NB4 (cell line): ENCODE measurements around the gene BLTP3B.

Experiments
- DNase-seq: peaks from one replicate; pipeline ENCODE4 v3.0.0; 2010; ENCODE audit warnings: low read depth
- H3K4me3 ChIP-seq: one replicate; pipeline ENCODE4 v1.5.1; 2011; ENCODE audit warnings: mild to moderate bottlenecking, low read depth, low read length, moderate library complexity
- MYC ChIP-seq: IDR thresholded peaks from 2 replicates; pipeline ENCODE4 v1.6.1; 2011; ENCODE audit warnings: low read depth, low read length
- POLR2A ChIP-seq: IDR thresholded peaks from 2 replicates; pipeline ENCODE4 v1.6.1; 2011; ENCODE audit warnings: mild to moderate bottlenecking; ENCODE audit not compliant: insufficient read length; ENCODE audit errors: extremely low read depth
- TF ChIP-seq, protein P1 (sequence below): IDR thresholded peaks from 2 replicates; pipeline ENCODE4 v1.6.1; 2011; ENCODE audit warnings: low read depth, low read length
- TF ChIP-seq, protein P2 (sequence below): IDR thresholded peaks from one replicate; pipeline ENCODE4 v1.5.1; 2012; ENCODE audit warnings: low read depth, low read length

BLTP3B gene

DNA sequence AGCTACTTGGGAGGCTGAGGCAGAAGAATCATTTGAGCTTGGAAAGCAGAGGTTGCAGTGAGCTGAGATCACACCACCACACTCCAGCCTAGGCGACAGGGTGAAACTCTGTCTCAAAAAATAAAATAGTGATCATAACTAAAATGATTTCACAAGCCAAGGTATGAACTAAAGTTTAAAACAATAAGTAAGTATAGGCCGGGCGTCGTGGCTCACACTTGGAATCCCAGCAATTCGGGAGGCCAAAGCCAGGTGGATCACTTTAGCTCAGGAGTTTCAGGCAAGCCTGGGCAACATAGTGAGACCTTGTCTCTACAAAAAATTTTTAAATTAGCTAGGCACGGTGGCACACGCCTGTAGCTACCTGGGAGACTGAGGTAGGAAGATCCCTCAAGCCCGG lies 27.4 kb downstream of the BLTP3B start:
- H3K4me3 ChIP-seq: no peak overlapping the region

DNA sequence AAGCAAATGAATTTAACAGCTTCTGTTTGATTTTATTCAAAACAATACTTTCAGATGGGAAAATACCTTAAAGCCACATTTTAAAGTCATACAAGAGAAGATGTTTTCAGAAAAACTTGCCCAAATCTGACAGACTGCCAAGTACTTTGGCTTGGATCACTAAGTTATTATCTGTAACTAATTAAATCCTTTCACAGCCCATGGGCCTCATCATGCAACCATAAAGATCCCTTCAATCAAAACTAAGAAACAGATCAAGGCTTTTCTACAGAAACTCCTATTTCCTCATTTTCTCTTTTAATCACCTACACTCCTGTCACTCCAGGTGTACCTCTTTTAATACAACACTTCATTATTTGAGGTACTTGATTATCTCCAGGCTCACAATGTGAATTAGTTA lies 28.1 kb downstream of the BLTP3B start:
- TF ChIP-seq, protein P1, sequence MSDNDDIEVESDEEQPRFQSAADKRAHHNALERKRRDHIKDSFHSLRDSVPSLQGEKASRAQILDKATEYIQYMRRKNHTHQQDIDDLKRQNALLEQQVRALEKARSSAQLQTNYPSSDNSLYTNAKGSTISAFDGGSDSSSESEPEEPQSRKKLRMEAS: no peak
- TF ChIP-seq, protein P2, sequence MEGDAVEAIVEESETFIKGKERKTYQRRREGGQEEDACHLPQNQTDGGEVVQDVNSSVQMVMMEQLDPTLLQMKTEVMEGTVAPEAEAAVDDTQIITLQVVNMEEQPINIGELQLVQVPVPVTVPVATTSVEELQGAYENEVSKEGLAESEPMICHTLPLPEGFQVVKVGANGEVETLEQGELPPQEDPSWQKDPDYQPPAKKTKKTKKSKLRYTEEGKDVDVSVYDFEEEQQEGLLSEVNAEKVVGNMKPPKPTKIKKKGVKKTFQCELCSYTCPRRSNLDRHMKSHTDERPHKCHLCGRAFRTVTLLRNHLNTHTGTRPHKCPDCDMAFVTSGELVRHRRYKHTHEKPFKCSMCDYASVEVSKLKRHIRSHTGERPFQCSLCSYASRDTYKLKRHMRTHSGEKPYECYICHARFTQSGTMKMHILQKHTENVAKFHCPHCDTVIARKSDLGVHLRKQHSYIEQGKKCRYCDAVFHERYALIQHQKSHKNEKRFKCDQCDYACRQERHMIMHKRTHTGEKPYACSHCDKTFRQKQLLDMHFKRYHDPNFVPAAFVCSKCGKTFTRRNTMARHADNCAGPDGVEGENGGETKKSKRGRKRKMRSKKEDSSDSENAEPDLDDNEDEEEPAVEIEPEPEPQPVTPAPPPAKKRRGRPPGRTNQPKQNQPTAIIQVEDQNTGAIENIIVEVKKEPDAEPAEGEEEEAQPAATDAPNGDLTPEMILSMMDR: no peak
- TF ChIP-seq MYC (no peak), POLR2A (no peak)
- H3K4me3 ChIP-seq: no peak overlapping the region
- DNase-seq: no peak

More for the DNA sequence above, 27.4 kb downstream of the BLTP3B start:
- DNase-seq: no peak
- TF ChIP-seq, protein P2: no peak
- TF ChIP-seq POLR2A (no peak), MYC (no peak)
- TF ChIP-seq, protein P1: no peak

DNA sequence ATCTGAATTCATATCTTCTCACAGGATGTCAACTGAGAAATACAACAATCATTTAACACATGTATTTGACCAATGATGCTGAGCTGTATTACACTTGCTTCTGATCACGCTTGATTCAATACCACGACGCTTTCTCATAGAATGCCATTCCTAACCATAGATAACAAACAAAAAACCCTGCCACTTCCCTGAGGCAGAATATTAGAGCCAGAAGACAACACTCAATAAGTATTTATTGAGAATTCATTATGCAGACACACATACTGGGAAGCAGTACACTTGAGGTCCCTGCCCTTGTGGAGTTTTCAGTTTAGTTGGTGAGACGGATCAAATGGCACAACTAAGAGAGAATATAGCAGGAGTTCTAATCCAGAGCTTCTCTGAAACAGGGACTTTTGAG lies 32.4 kb downstream of the BLTP3B start:
- TF ChIP-seq MYC: no peak
- no peak for TF ChIP-seq POLR2A
- TF ChIP-seq, protein P2: no peak
- TF ChIP-seq, protein P1: no peak
- DNase-seq: no peak
- H3K4me3 ChIP-seq: no peak overlapping the region

DNA sequence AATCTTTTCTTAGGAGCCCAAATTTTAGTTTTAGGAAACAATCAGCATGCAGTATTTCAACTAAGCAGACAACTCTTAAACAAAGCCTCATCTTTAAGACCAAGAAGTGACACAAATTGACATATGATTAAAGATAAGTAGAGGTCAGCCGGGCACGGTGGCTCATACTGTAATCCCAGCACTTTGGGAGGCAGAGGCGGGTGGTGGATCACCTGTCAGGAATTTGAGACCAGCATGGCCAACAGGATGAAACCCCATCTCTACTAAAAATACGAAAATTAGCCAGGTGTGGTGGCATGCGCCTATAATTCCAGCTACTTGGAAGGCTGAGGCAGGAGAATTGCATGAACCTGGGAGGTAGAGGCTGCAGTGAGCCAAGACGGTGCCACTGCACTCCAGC lies 35.8 kb downstream of the BLTP3B start:
- TF ChIP-seq MYC: no peak
- TF ChIP-seq POLR2A: no peak
- TF ChIP-seq, protein P2: no peak
- TF ChIP-seq, protein P1: no peak
- H3K4me3 ChIP-seq: no peak overlapping the region
- no peak for DNase-seq

DNA sequence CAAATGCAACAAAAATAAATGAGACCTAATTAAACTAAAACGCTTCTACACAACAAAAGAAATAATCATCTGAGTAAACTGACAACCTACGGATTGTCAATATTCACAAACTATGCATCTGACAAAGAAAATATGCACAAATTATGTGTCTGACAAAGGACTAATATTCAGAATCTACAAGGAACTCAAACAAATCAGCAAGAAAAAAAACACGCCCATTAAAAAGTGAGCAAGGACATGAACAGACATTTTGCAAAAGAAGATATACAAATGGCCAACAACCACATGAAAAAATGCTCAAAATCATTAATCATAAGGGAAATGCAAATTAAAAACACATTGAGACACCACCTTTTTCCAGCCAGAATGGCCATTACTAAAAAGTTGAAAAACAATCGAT lies 37.0 kb downstream of the BLTP3B start:
- no peak for TF ChIP-seq POLR2A
- no peak for DNase-seq
- H3K4me3 ChIP-seq: no peak overlapping the region

DNA sequence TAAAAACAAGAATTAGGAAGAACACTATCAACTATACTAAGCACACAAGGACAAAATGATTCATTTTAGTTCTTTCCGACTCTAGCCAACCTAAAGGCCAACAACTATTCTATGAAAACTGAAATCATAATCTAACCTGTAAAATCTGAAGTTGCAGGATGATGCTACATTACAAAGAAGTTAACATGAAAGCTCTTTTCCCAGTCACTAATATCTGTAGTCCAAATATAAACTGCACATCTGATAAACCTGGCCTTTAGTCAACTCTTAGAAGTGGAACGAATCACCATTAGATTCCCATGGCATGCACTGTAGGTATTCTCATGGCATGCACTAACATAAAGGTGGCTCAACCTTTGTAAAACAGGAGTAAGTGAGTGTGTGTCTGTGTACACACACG lies 41.7 kb downstream of the BLTP3B start:
- TF ChIP-seq, protein P1: no peak
- TF ChIP-seq MYC (no peak), POLR2A (no peak)
- TF ChIP-seq, protein P2: no peak
- no peak overlapping the region for H3K4me3 ChIP-seq
- DNase-seq: no peak
